SK-N-MC (cell line): ENCODE measurements around the gene TMPRSS11D.

Experiments
- DNase-seq: peaks from one replicate; pipeline ENCODE4 v3.0.0-alpha.2; 2011; ENCODE audit warnings: low read depth, low spot score
- H3K27ac ChIP-seq: fragments of 200-600 bp; sonication (generic); 2 replicates; pipeline ENCODE4 v1.5.1; 2016; ENCODE audit warnings: mixed run types
- H3K36me3 ChIP-seq: fragments of 200-600 bp; sonication (generic); 2 replicates; pipeline ENCODE4 v1.6.1; 2017; ENCODE audit warnings: antibody characterized with exemption, low read length, mixed read lengths; ENCODE audit not compliant: insufficient read depth
- H3K4me3 ChIP-seq: fragments of 200-600 bp; sonication (generic); 2 replicates; pipeline ENCODE4 v1.5.1; 2016
- H3K9ac ChIP-seq: fragments of 200-600 bp; sonication (generic); 2 replicates; pipeline ENCODE4 v1.8.0; 2017; ENCODE audit warnings: mixed run types, mixed read lengths; ENCODE audit not compliant: insufficient read length
- H3K9me3 ChIP-seq: fragments of 200-600 bp; sonication (generic); 2 replicates; pipeline ENCODE4 v1.6.1; 2017; ENCODE audit warnings: low read depth, mild to moderate bottlenecking, antibody characterized with exemption, low read length, moderate library complexity, mixed read lengths
- EZH2 ChIP-seq: fragments of 200-600 bp; sonication (generic); IDR thresholded peaks from one replicate; pipeline ENCODE4 v1.6.1; 2017; ENCODE audit warnings: antibody characterized with exemption
- FOXP2 ChIP-seq: optimal IDR thresholded peaks from 2 replicates; pipeline ENCODE3; 2011; ENCODE audit warnings: mild to moderate bottlenecking, moderate library complexity; ENCODE audit not compliant: insufficient read depth; ENCODE audit errors: extremely low read length, control extremely low read depth
- POLR2AphosphoS5 ChIP-seq: IDR thresholded peaks from 2 replicates; pipeline ENCODE4 v1.6.1; 2012; ENCODE audit warnings: mild to moderate bottlenecking, low read depth, low read length, borderline replicate concordance

TMPRSS11D gene, protein sequence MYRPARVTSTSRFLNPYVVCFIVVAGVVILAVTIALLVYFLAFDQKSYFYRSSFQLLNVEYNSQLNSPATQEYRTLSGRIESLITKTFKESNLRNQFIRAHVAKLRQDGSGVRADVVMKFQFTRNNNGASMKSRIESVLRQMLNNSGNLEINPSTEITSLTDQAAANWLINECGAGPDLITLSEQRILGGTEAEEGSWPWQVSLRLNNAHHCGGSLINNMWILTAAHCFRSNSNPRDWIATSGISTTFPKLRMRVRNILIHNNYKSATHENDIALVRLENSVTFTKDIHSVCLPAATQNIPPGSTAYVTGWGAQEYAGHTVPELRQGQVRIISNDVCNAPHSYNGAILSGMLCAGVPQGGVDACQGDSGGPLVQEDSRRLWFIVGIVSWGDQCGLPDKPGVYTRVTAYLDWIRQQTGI

GRCh38 chr4:67883902-67884301 lies at the start of gene TMPRSS11D:
Gene TMPRSS11D, minus strand, starts transcription at chr4:67884002. Its CDS starts 69 bp downstream, at chr4:67883933.
- H3K27ac ChIP-seq, result no peak within 1 kb of the TSS
- DNase-seq, result no peak
- no peak within 1 kb of the TSS for H3K9ac ChIP-seq
- no peaks in the 10 kb centered on the region for H3K9me3 ChIP-seq
- H3K36me3 ChIP-seq, result no peaks in the 10 kb centered on the region
- no peak within 1 kb of the TSS for H3K4me3 ChIP-seq
- TF ChIP-seq EZH2, result no peak
- no peak for TF ChIP-seq FOXP2

DNA sequence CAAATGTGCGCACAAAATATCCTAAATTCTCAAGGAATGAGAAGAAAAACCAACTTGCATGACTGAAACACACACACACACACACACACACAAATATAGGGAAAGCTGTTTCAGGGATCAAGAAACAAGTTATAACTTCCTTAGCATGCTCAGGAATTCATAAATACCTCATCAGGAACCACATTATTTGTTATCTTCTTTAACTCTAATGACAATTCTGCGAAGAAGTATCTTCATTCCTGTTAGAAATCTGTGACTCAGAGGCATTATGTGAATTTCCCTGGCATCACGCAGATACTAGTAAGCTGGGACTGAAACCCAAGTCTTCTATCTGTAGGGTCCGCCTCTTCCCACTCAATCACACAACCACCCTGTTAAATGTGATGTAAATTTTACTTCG lies 49.2 kb upstream of the TMPRSS11D start:
- Histone ChIP-seq H3K27ac (no peak overlapping the region), H3K9me3 (no peaks in the 10 kb centered on the region), H3K36me3 (no peaks in the 10 kb centered on the region), H3K9ac (no peak overlapping the region), H3K4me3 (no peak overlapping the region)
- TF ChIP-seq POLR2AphosphoS5 (no peak), EZH2 (no peak), FOXP2 (no peak)
- no peak for DNase-seq

DNA sequence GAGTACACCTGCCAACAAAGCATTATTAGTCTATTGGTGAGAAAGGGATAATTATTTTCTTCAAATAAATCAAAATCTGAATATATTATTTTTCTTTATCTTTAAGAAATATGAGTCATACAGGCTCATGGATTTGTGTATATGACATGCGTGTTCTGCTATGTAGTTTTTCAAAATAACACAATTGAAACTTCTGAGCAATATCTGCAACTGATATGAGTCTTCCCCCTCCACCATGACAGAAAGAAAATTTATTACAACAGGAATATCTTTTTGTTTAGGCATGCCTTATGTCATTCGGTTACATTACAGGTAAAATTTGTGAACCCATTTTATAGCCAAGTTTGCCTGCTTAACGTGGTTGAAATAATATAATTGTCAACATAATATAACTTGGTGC lies 47.5 kb upstream of the TMPRSS11D start:
- Histone ChIP-seq H3K9ac (no peak overlapping the region), H3K36me3 (no peaks in the 10 kb centered on the region), H3K9me3 (no peaks in the 10 kb centered on the region), H3K4me3 (no peak overlapping the region), H3K27ac (no peak overlapping the region)
- no peak for TF ChIP-seq POLR2AphosphoS5
- TF ChIP-seq FOXP2, result no peak
- no peak for TF ChIP-seq EZH2
- no peak for DNase-seq

DNA sequence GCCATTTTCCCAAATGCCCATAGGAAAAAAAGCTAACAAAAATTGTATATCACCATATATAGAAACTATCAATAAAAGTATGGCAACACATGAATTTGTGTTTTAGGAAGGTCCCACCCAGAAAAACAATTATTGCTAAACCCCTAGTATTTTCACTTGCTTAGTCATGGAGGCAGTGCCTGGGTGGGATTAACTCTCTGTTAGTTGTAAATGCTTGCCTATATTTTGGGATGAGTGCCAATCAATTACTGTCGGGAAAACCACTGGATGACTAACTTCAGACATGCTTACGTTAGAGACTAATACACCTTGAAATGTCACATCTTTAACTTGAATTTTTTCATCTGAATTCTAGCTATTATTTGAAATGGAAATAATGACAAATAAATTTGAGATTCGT lies 45.6 kb upstream of the TMPRSS11D start:
- no peak overlapping the region for H3K27ac ChIP-seq
- no peaks in the 10 kb centered on the region for H3K9me3 ChIP-seq
- no peak overlapping the region for H3K9ac ChIP-seq
- no peak for DNase-seq
- no peak overlapping the region for H3K4me3 ChIP-seq
- no peak for TF ChIP-seq POLR2AphosphoS5
- TF ChIP-seq FOXP2, result no peak
- TF ChIP-seq EZH2, result no peak
- H3K36me3 ChIP-seq, result no peaks in the 10 kb centered on the region

DNA sequence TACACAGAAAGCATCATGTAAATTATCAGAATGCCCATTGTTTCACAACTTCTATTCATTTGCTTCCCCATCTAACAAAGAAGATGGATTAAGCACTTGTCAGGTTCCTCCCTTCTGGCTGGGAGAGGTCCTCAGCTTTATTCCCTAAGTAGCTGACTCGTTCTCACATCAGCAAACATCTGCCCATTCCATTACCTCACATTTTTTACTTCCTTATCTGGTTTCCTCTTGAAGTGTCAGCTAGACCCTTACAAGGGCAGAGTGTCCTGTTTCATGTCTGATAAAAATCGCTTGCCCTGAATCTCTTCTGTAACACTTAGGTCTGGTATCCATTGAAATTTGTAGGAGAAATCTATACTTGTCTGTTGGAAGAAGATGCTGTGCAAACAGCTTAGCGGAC lies 44.7 kb upstream of the TMPRSS11D start:
- H3K36me3 ChIP-seq, result no peaks in the 10 kb centered on the region
- DNase-seq, result no peak
- no peak overlapping the region for H3K9ac ChIP-seq
- H3K4me3 ChIP-seq, result no peak overlapping the region
- no peak overlapping the region for H3K27ac ChIP-seq
- no peak for TF ChIP-seq POLR2AphosphoS5
- no peak for TF ChIP-seq FOXP2
- TF ChIP-seq EZH2, result no peak
- H3K9me3 ChIP-seq, result no peaks in the 10 kb centered on the region

DNA sequence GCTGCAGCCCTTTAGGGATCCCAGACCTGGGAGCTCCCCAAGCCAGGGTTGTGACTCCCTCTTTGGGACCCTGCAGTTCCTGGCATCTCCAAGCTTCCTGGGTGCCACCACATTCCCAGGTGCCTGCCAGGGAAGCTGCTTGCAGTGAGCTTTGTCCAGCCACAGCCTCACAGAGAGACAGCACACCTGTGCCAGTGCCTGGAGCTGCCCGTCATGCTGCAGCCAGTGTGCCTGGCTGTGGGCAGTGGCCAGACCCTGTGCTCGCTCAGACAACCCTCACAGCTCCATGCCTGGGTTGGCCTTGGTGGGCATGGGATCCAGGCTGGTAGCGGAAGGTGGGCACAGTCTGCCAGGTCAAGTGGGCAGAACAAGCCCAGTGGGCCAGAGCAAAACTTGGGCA lies 43.4 kb upstream of the TMPRSS11D start:
- no peaks in the 10 kb centered on the region for H3K9me3 ChIP-seq
- H3K4me3 ChIP-seq, result no peak overlapping the region
- DNase-seq, result no peak
- H3K27ac ChIP-seq, result no peak overlapping the region
- TF ChIP-seq EZH2 (no peak), POLR2AphosphoS5 (no peak), FOXP2 (no peak)
- no peaks in the 10 kb centered on the region for H3K36me3 ChIP-seq
- no peak overlapping the region for H3K9ac ChIP-seq

DNA sequence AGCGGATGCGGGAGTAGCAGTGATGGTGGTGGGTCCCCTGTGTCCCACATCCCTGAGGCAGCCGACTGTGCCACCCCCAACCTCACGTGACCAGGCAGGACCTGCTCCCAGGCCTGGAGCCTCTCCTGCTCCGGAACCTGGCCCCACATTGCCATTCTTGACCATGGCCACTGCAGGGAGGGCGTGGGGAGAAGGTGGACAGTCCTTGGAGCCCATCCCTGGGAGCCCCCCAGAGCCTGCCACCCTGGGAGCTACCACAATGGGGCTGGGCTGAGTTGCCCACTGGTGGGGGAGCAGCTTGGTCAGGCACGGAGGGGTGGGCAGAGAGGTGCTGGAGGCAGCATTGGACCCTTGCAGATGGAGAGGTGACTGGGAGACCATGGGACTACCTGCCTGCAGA lies 42.7 kb upstream of the TMPRSS11D start:
- H3K27ac ChIP-seq, result no peak overlapping the region
- no peak for DNase-seq
- H3K9ac ChIP-seq, result no peak overlapping the region
- H3K9me3 ChIP-seq, result no peaks in the 10 kb centered on the region
- no peaks in the 10 kb centered on the region for H3K36me3 ChIP-seq
- TF ChIP-seq POLR2AphosphoS5, result no peak
- H3K4me3 ChIP-seq, result no peak overlapping the region

- Histone ChIP-seq H3K4me3 (no peak overlapping the region), H3K27ac (no peak overlapping the region), H3K9ac (no peak overlapping the region), H3K36me3 (no peaks in the 10 kb centered on the region), H3K9me3 (no peaks in the 10 kb centered on the region)
- DNase-seq, result no peak
- no peak for TF ChIP-seq FOXP2
- TF ChIP-seq EZH2, result no peak
- TF ChIP-seq POLR2AphosphoS5, result no peak
Observed at GRCh38 chr4:67922697-67923096, 38.9 kb upstream of the TMPRSS11D start.

DNA sequence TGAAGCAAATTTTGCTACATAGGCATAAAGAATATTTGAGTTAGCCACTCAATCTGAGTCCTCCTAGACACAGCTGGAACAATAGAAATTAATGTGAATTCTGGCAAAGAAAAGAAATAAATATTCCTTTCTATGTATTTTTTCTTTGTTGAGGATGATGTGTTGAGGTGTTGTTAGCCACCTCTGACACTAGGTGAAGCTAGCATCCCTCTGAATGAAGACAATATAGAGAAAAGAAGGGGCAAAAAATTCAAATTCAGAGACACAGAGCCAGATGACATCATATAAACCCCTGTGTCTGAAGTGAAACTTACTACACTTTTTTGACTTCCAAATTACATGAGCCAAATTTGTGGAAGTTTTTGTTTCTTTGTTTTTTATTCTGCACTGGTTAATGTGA lies 34.6 kb upstream of the TMPRSS11D start:
- Histone ChIP-seq H3K27ac (no peak overlapping the region), H3K9me3 (no peaks in the 10 kb centered on the region), H3K36me3 (no peaks in the 10 kb centered on the region), H3K4me3 (no peak overlapping the region), H3K9ac (no peak overlapping the region)
- no peak for DNase-seq
- TF ChIP-seq POLR2AphosphoS5, result no peak
- TF ChIP-seq EZH2, result no peak
- TF ChIP-seq FOXP2, result no peak
